A673 (cell line): ENCODE results near the gene SOX30. TPM values are rescaled to one million over a fixed set of nuclear protein-coding genes. Genes with fewer than 3 reads are reported as not detected.

Source experiments
- BruUV-seq: library from RNA; stranded (reverse); fragments of 400-500 nt; replicated peaks from 2 replicates; lab custom pipeline; 2021; lab: Mats Ljungman, UMichigan
- CTCF ChIA-PET: fragments of 300-600 bp; sonication (Branson Sonifier 250); formaldehyde crosslinking; loops from one replicate; lab custom pipeline; 2022; ENCODE audit warnings: antibody characterized with exemption; lab: Charles Lee
- POLR2A ChIA-PET: fragments of 300-600 bp; sonication (Branson Sonifier 250); formaldehyde crosslinking; loops from one replicate; lab custom pipeline; 2022; ENCODE audit warnings: antibody characterized with exemption; ENCODE audit not compliant: low non-redundant PET; lab: Charles Lee
- DNase-seq: peaks from one replicate; pipeline ENCODE4 v3.0.0-alpha.2; 2015; ENCODE audit warnings: low spot score
- H3K27ac ChIP-seq: fragments of 200-600 bp; sonication (generic); 2 replicates; pipeline ENCODE4 v1.5.1; 2016; ENCODE audit warnings: mixed run types, low read depth, mild to moderate bottlenecking, mixed read lengths, antibody characterized with exemption, low read length; ENCODE audit not compliant: poor library complexity, severe bottlenecking
- H3K27me3 ChIP-seq: fragments of 200-600 bp; sonication (generic); replicated peaks from 2 replicates; pipeline ENCODE4 v1.6.1; 2017; ENCODE audit warnings: mixed run types, low read depth, mild to moderate bottlenecking, mixed read lengths, antibody characterized with exemption, low read length; ENCODE audit not compliant: insufficient read depth, poor library complexity
- H3K36me3 ChIP-seq: fragments of 200-600 bp; sonication (generic); 2 replicates; pipeline ENCODE4 v1.6.1; 2016; ENCODE audit warnings: mixed run types, mild to moderate bottlenecking, mixed read lengths, antibody characterized with exemption, low read length; ENCODE audit not compliant: insufficient read depth, poor library complexity, severe bottlenecking
- H3K4me1 ChIP-seq: fragments of 200-600 bp; sonication (generic); 2 replicates; pipeline ENCODE4 v1.6.1; 2017; ENCODE audit warnings: mixed run types, mild to moderate bottlenecking, mixed read lengths, antibody characterized with exemption, low read length; ENCODE audit not compliant: insufficient read depth, poor library complexity, severe bottlenecking
- H3K4me3 ChIP-seq: fragments of 200-600 bp; sonication (generic); 2 replicates; pipeline ENCODE4 v1.5.1; 2016; ENCODE audit warnings: low read depth, mixed run types, mild to moderate bottlenecking, mixed read lengths, low read length; ENCODE audit not compliant: poor library complexity, severe bottlenecking
- H3K9me3 ChIP-seq: fragments of 200-600 bp; sonication (generic); 2 replicates; pipeline ENCODE4 v1.6.1; 2016; ENCODE audit warnings: mixed run types, low read depth, mild to moderate bottlenecking, mixed read lengths, antibody characterized with exemption, low read length; ENCODE audit not compliant: poor library complexity, severe bottlenecking
- EZH2 ChIP-seq: fragments of 200-600 bp; sonication (generic); IDR thresholded peaks from 2 replicates; pipeline ENCODE4 v1.6.1; 2017; ENCODE audit warnings: borderline replicate concordance, low read depth, mild to moderate bottlenecking, mixed read lengths, antibody characterized with exemption, low read length; ENCODE audit not compliant: poor library complexity, severe bottlenecking
- intact Hi-C: fragments of 100-400 bp; cut with micrococcal nuclease; formaldehyde crosslinking; loops from one replicate; pipeline ENCODE4 v1.10.0; 2022; ENCODE audit not compliant: unreplicated experiment
- total RNA-seq: library from RNA; stranded (reverse); gene quantifications from 2 replicates; pipeline ENCODE4 v1.2.3, GENCODE V29; 2021
- TF ChIP-seq, protein P1 (sequence below): fragments of 300-800, 200-600 bp; sonication (generic); conservative IDR thresholded peaks from 2 replicates; pipeline ENCODE4 v1.5.1; 2017; ENCODE audit warnings: low read depth, mild to moderate bottlenecking, antibody characterized with exemption, low read length, moderate library complexity, mixed read lengths

The SOX30 gene
- total RNA-seq, 1 experiment from 2014 or later, result not detected

DNA sequence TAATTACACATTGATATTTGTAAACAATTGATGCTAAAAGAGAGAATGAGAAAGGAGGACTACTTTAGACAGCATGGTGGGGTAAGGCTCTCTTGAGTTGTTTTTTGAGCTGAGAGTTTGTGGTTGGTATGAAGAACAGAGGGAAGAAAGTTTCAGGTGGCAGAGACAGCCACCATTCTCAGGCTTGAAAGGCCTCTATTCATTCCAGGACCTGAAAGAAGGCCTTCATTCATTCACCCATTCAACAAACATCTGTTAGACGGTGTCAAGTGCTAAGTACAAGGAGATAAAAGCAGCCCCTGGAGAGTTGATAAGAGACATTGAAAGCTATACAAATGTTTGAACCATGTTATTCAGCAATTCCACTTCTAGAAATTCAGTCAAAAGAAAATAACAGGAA lies 55.0 kb downstream of the SOX30 start:
- Histone ChIP-seq H3K4me1 (no peaks in the 10 kb centered on the region), H3K4me3 (no peak overlapping the region), H3K9me3 (no peaks in the 10 kb centered on the region), H3K27ac (no peak overlapping the region), H3K27me3 (no peaks in the 10 kb centered on the region), H3K36me3 (no peaks in the 10 kb centered on the region)
- POLR2A ChIA-PET, result no interaction called here
- DNase-seq, result no peak
- no TSS peak for BruUV-seq
- CTCF ChIA-PET, result no interaction called here
- TF ChIP-seq, protein P1, sequence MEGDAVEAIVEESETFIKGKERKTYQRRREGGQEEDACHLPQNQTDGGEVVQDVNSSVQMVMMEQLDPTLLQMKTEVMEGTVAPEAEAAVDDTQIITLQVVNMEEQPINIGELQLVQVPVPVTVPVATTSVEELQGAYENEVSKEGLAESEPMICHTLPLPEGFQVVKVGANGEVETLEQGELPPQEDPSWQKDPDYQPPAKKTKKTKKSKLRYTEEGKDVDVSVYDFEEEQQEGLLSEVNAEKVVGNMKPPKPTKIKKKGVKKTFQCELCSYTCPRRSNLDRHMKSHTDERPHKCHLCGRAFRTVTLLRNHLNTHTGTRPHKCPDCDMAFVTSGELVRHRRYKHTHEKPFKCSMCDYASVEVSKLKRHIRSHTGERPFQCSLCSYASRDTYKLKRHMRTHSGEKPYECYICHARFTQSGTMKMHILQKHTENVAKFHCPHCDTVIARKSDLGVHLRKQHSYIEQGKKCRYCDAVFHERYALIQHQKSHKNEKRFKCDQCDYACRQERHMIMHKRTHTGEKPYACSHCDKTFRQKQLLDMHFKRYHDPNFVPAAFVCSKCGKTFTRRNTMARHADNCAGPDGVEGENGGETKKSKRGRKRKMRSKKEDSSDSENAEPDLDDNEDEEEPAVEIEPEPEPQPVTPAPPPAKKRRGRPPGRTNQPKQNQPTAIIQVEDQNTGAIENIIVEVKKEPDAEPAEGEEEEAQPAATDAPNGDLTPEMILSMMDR, result no peak
- TF ChIP-seq EZH2, result no peak
- intact Hi-C loops, result no loop called here

DNA sequence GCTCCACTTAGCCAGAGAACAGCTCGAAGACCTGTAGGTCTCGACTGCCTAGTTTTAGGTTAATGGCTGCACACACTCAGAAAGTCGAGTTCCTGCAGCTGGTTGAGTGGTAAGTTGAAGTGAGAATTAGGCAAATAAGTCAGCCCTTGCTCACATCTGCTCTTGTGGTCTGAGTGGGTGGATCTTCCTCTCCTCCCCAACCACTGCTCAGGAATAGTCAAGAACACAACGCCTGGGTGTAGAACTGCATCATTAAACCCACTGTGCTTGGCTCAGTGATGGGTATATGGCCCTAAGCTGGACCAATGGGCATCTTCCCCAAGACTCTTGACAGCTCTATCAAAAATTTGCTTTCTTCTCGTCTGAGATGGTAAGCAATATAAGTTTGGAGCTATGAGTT lies 55.8 kb downstream of the SOX30 start:
- Histone ChIP-seq H3K4me3 (no peak overlapping the region), H3K27me3 (no peaks in the 10 kb centered on the region), H3K9me3 (no peaks in the 10 kb centered on the region), H3K27ac (no peak overlapping the region), H3K4me1 (no peaks in the 10 kb centered on the region), H3K36me3 (no peaks in the 10 kb centered on the region)
- no peak for TF ChIP-seq EZH2
- TF ChIP-seq, protein P1, result no peak
- ChIA-PET CTCF (no interaction called here), POLR2A (no interaction called here)
- DNase-seq, result no peak
- intact Hi-C loops, result no loop called here
- no TSS peak for BruUV-seq

DNA sequence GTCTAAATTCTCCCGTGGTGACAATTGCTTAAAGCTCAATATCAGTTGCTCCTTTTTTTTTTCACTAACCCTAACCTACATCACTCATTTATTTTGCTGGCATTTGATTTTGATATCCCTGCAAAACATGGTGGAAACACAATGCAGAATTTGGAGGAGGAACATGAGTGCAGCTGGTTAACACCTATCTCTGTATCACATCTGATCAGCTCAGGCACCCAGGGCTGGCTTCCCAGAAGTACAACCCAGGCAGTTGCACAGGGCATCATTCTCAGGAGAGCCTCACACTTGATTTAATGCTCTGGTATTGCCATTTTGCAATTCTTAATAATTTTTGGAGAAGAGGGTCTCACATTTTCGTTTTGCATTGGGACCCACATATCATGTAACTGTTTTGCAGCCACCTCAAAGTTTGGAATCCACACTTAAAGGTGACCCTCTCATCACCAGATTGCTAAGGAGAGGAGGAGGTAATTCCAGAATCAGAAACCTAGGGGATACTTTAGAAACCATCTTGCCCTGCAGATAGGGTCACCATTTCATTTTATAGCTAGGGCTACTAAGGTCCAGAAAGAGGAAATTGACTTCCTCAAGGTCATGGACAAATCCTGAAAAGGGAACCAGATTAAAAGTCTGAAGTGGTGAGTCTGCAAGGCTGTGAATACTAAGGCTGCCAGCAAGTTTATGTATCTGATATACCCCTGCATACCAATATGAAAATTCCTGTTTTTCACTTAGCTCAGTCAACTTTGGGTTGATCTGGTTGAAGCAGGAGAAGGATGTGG lies 57.4 kb downstream of the SOX30 start:
- H3K9me3 ChIP-seq, result no peaks in the 10 kb centered on the region
- no peaks in the 10 kb centered on the region for H3K4me1 ChIP-seq
- ChIA-PET POLR2A (interaction anchor here (0.7 kb wide), 1 partner anchor 485 kb away, joined by 4 read pairs; no protein-coding TSS in a partner anchor), CTCF (no interaction called here)
- H3K27me3 ChIP-seq, result no peaks in the 10 kb centered on the region
- no peak overlapping the region for H3K27ac ChIP-seq
- BruUV-seq, result no TSS peak
- H3K4me3 ChIP-seq, result no peak overlapping the region
- no peaks in the 10 kb centered on the region for H3K36me3 ChIP-seq
- intact Hi-C loops, result no loop called here
- TF ChIP-seq, protein P1, result no peak
- no peak for TF ChIP-seq EZH2
- no peak for DNase-seq
